GM23338 (cell line): ENCODE results near the gene CDK5RAP2. TPM values are rescaled to one million over a fixed set of nuclear protein-coding genes. Genes with fewer than 3 reads are reported as not detected.

Source experiments
- polyA plus RNA-seq: library from polyadenylated mRNA; unstranded; fragments of >200 nt; fragmentation: Nextera tagmentation; extraction: Ambion mirVana; gene quantifications from 2 replicates; pipeline ENCODE4 v1.2.1, GENCODE V29; 2016
- total RNA-seq: library from RNA; depleted of rRNA; stranded (reverse); fragments of >200 nt; shearing (Covaris generic); gene quantifications from 2 replicates; pipeline ENCODE4 v1.2.3, GENCODE V29; 2014; rRNA removed

CDK5RAP2 gene
- total and polyA plus RNA-seq, 2 experiments from 2014 or later = 50.7 to 65.7 TPM

Other genes starting within 250 kb of the CDK5RAP2 start
- 1.4 and 1.6 TPM in 2 replicates for gene MEGF9, start 134.3 kb upstream of the CDK5RAP2 start, total RNA-seq
- gene MEGF9, start 134.3 kb upstream of the CDK5RAP2 start, polyA plus RNA-seq = 0.87 and 0.90 TPM in 2 replicates
- gene FBXW2, start 213.2 kb upstream of the CDK5RAP2 start, total RNA-seq = 47.6 and 55.2 TPM in 2 replicates
- gene FBXW2, start 213.2 kb upstream of the CDK5RAP2 start, polyA plus RNA-seq = 7.4 and 10.0 TPM in 2 replicates